Measurements from ENCODE around the gene RAPGEF2. TPM values are rescaled to one million over a fixed set of nuclear protein-coding genes. Genes with fewer than 3 reads are reported as not detected.
A peak's percentile ranks its signal among the peaks of the same experiment; 100 is the strongest.

The RAPGEF2 gene
- total RNA-seq, 8 experiments from 2014 or later: 44.0 to 164 (median 67.9) TPM

DNA sequence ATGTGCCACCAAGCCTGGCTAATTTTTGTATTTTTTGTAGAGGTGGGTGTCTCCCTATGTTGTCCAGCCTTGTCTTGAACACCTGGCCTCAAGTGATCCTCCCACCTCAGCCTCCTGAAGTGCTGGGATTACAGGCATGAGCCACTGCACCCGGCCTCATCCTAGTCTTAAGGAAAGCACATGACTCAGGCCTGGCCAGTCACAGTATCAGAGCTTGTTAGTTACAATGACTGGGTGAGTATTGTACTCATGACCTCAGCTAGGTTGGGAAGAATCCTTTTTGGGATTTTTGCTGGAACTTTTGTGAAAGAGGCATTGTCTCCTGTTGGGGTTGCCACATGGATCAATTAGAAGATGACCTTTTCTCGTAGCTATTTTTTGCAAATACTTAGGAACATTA is 292.8 kb downstream of the RAPGEF2 start:
- in situ Hi-C loops (cut with MboI; ENCODE audit: low pct_unique_long_range_greater_than_20kb in 2 of 9, low sequenced_read_pairs in 9 of 9, unreplicated experiment in 9 of 9): no loop called here
- no peak for ATAC-seq (replicated peaks in 6 of 8)
- no peak overlapping the region for H3K4me3 ChIP-seq

DNA sequence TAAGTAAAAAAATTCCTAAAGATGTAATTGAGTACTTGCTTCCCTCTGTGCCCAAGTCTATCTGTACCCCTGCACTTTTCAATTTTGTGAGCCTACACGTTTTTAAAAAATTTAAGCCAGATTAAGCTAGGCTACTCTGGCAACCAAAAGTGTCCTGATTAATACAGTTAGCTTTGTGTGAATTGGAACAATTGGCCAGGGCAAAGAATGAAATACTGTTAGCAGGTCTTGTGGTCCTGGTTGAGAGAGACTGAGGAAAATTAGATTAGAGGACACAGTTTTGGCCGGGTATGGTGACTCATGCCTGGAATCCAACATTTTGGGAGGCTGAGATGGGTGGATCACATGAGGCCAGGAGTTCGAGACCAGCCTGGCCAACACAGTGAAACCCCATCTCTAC is 293.3 kb downstream of the RAPGEF2 start:
- ATAC-seq (replicated peaks in 6 of 8): no peak
- WGBS, 10 experiments: 0 to 100% (median 39%) methylated on average over 1 to 3 of the region's 3 CpGs; no CpG with 5 or more reads in 3 of the 10 experiments
- peaks cover 4 to 7% of the 10 kb centered on the region in 2 donors for H3K4me1 ChIP-seq (replicated peaks in 1 of 2)
- H3K4me3 ChIP-seq: no peak overlapping the region
- H3K27ac ChIP-seq: no peak overlapping the region
- in situ Hi-C loops (cut with MboI; ENCODE audit: low pct_unique_long_range_greater_than_20kb in 2 of 9, low sequenced_read_pairs in 9 of 9, unreplicated experiment in 9 of 9): no loop called here

More for the DNA sequence above, 292.8 kb downstream of the RAPGEF2 start:
- H3K27ac ChIP-seq: no peak overlapping the region
- WGBS, 10 experiments: 13 to 100% (median 80%) methylated on average over 1 to 2 of the region's 2 CpGs; no CpG with 5 or more reads in 3 of the 10 experiments
- peaks cover 3% of the 10 kb centered on the region in 2 donors for H3K4me1 ChIP-seq (replicated peaks in 1 of 2)

DNA sequence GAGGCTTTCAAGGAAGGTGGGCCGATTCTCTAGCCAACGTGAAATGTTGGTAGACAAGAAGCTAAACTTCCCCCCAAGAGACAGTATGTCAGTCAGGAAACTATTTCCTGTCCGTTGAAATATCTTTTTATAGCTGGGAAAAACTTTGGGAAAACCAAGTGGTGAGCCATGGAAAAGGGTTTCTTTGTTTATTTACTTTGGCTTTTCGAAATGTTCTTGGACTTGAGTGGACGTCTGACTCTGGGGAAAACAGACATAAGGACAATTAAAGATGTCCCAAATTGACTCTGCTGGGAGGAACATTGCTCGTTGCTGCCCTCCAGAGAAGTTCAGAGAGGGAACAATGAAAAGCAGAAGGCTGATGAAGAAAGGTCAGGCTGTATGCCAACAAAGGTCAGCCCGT is 295.4 kb downstream of the RAPGEF2 start:
- WGBS, 10 experiments: 10 to 90% (median 71%) methylated on average over 2 to 7 of the region's 7 CpGs; no CpG with 5 or more reads in 1 of the 10 experiments
- in situ Hi-C loops (cut with MboI; ENCODE audit: low pct_unique_long_range_greater_than_20kb in 2 of 9, low sequenced_read_pairs in 9 of 9, unreplicated experiment in 9 of 9): no loop called here
- ATAC-seq (replicated peaks in 6 of 8): no peak
- Histone ChIP-seq H3K4me3 (no peak overlapping the region), H3K27ac (no peak overlapping the region), H3K4me1 (replicated peaks in 1 of 2) (peaks cover 4 to 7% of the 10 kb centered on the region in 2 donors)

DNA sequence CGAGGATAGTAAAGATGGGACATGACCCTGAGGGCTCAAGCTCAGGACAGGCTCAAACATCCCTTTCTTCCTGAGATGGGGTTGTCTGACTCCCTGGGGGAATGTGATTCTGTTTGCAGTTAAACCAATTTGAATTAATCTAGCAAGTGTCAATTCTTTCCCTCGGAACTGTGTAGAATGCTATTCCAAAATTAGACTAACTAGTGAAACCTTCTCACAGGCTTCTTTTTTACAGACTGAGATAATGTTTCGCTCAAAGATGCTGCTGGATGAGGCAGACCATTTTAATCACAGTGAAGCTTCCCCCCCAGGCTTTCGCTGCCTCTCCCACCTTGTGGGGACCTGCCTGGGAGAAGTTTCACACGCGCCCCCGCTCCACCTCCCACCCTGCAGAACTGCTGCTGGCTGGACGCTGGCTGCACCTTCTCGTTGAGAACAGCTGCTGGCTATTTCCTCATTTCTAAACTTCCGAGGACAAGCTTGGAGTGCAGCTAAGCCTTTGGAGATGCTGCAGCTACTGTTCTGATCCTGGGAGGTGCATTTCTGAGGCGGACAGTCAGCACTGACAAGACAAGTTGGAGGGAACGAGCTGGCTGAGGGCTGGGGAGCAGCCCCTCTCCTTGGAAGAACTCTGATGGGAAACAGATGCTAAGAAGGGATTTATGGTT is 297.8 kb downstream of the RAPGEF2 start:
- H3K4me1 ChIP-seq (replicated peaks in 1 of 2): peaks cover 4 to 7% of the 10 kb centered on the region in 2 donors
- no peak overlapping the region for H3K27ac ChIP-seq
- no peak overlapping the region for H3K4me3 ChIP-seq
- ATAC-seq (replicated peaks in 6 of 8): peak in 3 of 8 experiments; percentile 41 to 57 (median 52)
- in situ Hi-C loops (cut with MboI; ENCODE audit: low pct_unique_long_range_greater_than_20kb in 2 of 9, low sequenced_read_pairs in 9 of 9, unreplicated experiment in 9 of 9): no loop called here
- 0 to 100% (median 85%) methylated on average over 1 to 4 of the region's 12 CpGs; no CpG with 5 or more reads in 2 of the 10 experiments for WGBS, 10 experiments

DNA sequence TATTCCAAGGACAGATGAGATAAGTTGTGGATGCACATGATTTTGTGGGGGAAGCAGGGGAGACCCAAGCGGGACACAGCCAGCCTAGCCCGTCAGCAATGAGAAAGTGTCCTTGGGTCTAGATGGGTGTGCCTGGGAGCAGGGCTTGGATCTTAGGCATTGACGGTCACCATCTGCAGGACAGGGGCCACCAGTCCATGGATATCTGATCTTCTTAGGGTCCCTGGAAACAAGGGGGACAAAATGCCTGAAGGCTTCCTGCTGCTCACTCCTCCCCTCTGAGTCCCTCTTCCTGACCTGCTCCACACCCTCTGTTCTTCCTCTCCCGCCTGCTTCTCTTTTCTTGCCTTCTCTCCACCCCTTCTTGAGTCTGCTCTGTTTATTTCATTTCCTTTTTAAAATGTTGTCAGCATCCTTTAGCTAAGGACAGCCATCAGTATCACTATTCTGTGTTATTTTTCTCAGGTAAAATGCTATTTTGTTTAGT is 298.4 kb downstream of the RAPGEF2 start:
- in situ Hi-C loops (cut with MboI; ENCODE audit: low pct_unique_long_range_greater_than_20kb in 2 of 9, low sequenced_read_pairs in 9 of 9, unreplicated experiment in 9 of 9): no loop called here
- WGBS, 10 experiments: 0 to 100% (median 80%) methylated on average over 1 to 3 of the region's 4 CpGs; no CpG with 5 or more reads in 3 of the 10 experiments
- Histone ChIP-seq H3K4me3 (no peak overlapping the region), H3K4me1 (replicated peaks in 1 of 2) (peaks cover 4 to 7% of the 10 kb centered on the region in 2 donors), H3K27ac (no peak overlapping the region)
- ATAC-seq (replicated peaks in 6 of 8): peak in 3 of 8 experiments; percentile 31 to 64 (median 57)

DNA sequence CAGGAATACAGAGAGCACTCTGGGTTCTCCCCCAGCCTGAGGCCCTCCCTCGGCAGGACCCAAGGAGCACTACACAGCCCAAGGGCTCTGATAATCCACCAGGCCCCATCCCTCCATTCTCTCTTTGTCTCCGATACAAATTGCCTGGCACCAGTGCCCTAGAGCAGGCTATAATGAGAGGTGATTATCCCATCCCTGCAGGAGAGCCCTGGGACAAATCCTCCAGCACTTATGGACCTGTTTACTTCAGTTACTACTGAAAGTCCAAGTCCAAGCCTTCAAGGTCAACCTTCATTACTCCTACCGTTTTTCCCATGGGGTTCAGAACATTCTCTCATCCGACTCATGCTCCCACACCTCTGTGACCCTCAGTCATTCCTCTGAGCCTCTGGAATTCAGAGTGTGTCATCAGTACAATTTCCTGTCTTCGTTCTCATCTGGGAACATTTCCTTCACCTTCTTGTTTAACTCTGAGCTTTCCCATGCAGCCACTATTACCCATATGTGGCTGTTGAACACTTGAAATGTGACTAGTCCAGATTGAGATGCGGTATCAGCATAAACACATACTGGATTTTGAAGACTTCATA is 299.0 kb downstream of the RAPGEF2 start:
- H3K4me3 ChIP-seq: no peak overlapping the region
- in situ Hi-C loops (cut with MboI; ENCODE audit: low pct_unique_long_range_greater_than_20kb in 2 of 9, low sequenced_read_pairs in 9 of 9, unreplicated experiment in 9 of 9): no loop called here
- peaks cover 4 to 7% of the 10 kb centered on the region in 2 donors for H3K4me1 ChIP-seq (replicated peaks in 1 of 2)
- ATAC-seq (replicated peaks in 6 of 8): no peak
- 0 to 100% (median 73%) methylated on average over 1 to 4 of the region's 6 CpGs; no CpG with 5 or more reads in 1 of the 10 experiments for WGBS, 10 experiments
- H3K27ac ChIP-seq: no peak overlapping the region

Data from motor neuron (in vitro differentiated cells).